Right lobe of liver (tissue), 6 donors: ENCODE measurements around the gene WDR47. TPM values are rescaled to one million over a fixed set of nuclear protein-coding genes. Genes with fewer than 3 reads are reported as not detected.
A peak's percentile ranks its signal among the peaks of the same experiment; 100 is the strongest.

Source experiments
- ATAC-seq, 4 donors: fragments of 200-7000 bp; cut with Tn5 transposase; one replicate each; pipeline ENCODE4 v1.9.1; 2020; ENCODE audit warnings: mild to moderate bottlenecking in 4 of 4, moderate library complexity in 4 of 4
- DNase-seq, 3 donors: peaks; one replicate each; pipeline ENCODE4 v3.0.0-alpha.2; 2020
- H3K27ac ChIP-seq, 3 donors: fragments of 200-600 bp; one replicate each; pipeline ENCODE4 v1.8.0; 2022
- H3K27me3 ChIP-seq, 2 donors: fragments of 200-600 bp; one replicate each; pipeline ENCODE4 v1.8.0; 2022
- H3K36me3 ChIP-seq, 4 donors: fragments of 200-600 bp; sonication (generic) in 1 of 4; one replicate each; pipeline versions ENCODE4 v1.5.1 to v1.8.0; 2017 to 2022; ENCODE audit warnings: control low read depth in 1 of 4
- H3K4me1 ChIP-seq, 4 donors: fragments of 200-600 bp; sonication (generic) in 1 of 4; one replicate each; pipeline versions ENCODE4 v1.5.1 to v1.8.0; 2017 to 2022; ENCODE audit warnings: control low read depth in 1 of 4
- H3K4me3 ChIP-seq, 3 donors: fragments of 200-600 bp; one replicate each; pipeline ENCODE4 v1.8.0; 2022
- H3K9me3 ChIP-seq, 4 donors: fragments of 200-600 bp; sonication (generic) in 1 of 4; one replicate each; pipeline versions ENCODE4 v1.5.1 to v1.8.0; 2017 to 2022; ENCODE audit warnings: control low read depth in 1 of 4
- POLR2A ChIP-seq: fragments of 450-650 bp; IDR thresholded peaks from one replicate; pipeline ENCODE4 v1.6.1; 2017; ENCODE audit warnings: antibody characterized with exemption, mild to moderate bottlenecking
- WGBS: methylation state at CpG from one replicate; pipeline ENCODE4 v1.1.6; 2018; ENCODE audit warnings: low coverage, low lambda C conversion rate; ENCODE audit not compliant: insufficient coverage; ENCODE audit errors: missing lambda C conversion rate; 5-methylcytosine and 5-hydroxymethylcytosine counted together
- intact Hi-C, 2 donors: fragments of 100-400 bp; cut with DNase I; formaldehyde crosslinking; loops; one replicate each; pipeline versions ENCODE4 v1.11.2 to v1.14.1; 2022
- total RNA-seq, 6 experiments: library from RNA; depleted of rRNA in 2 of 6; stranded (reverse); fragments of >200 nt in 2 of 6; fragmentation: NEBNext Ultra II Directional in 3 of 6; extraction: Animal tissue kit (Norgen Biotek cat#: 25700) in 3 of 6; gene quantifications; one replicate each; pipeline versions ENCODE4 v1.1.0 to v1.2.4, GENCODE V29; 2016 to 2023
- TF ChIP-seq, protein P1 (sequence below), 4 donors: fragments of 200-600 bp in 3 of 4; fragments of 450-650 bp in 1 of 4; IDR thresholded peaks; one replicate each; pipeline versions ENCODE4 v1.5.1 to v1.8.0; 2016 to 2022; ENCODE audit warnings: antibody characterized with exemption in 4 of 4, mild to moderate bottlenecking in 2 of 4
- donor health status: DM: no; HTN: yes; CAD: no.
- donor health status: DM: no; HTN: no; CAD: no.
- donor health status: DM: no; HTN: no; CAD: no.
- donor health status: DM: no; HTN: yes; CAD: no.
- donor health status: DM: no; HTN: yes; CAD: no.

The WDR47 gene
- total RNA-seq, 6 experiments from 2014 or later = 2.4 to 4.2 (median 2.6) TPM

DNA sequence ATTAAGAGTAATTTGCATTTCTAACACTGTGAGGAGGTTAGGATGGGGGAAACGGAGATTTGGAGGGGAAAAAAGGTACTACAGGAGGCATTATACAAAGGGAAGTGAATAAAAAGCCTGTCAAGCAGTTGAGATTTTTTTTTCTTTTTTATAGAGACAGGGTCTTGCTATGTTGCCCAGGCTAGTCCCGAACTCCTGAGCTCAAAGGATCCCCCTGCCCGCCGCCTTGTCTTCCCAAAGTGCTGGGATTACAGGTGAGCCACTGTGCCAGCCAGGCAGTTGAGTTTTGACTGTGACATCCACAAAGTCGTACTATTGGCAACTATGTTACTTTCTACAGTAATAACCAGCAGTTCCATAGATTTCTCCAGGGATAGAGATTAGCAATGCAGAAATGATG, 81.2 kb downstream of the WDR47 start:
- TF ChIP-seq, protein P1, sequence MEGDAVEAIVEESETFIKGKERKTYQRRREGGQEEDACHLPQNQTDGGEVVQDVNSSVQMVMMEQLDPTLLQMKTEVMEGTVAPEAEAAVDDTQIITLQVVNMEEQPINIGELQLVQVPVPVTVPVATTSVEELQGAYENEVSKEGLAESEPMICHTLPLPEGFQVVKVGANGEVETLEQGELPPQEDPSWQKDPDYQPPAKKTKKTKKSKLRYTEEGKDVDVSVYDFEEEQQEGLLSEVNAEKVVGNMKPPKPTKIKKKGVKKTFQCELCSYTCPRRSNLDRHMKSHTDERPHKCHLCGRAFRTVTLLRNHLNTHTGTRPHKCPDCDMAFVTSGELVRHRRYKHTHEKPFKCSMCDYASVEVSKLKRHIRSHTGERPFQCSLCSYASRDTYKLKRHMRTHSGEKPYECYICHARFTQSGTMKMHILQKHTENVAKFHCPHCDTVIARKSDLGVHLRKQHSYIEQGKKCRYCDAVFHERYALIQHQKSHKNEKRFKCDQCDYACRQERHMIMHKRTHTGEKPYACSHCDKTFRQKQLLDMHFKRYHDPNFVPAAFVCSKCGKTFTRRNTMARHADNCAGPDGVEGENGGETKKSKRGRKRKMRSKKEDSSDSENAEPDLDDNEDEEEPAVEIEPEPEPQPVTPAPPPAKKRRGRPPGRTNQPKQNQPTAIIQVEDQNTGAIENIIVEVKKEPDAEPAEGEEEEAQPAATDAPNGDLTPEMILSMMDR (IDR thresholded peaks at IDR 0.05) = no peak
- no peak for TF ChIP-seq POLR2A
- H3K27me3 ChIP-seq = no peaks in the 10 kb centered on the region
- H3K36me3 ChIP-seq = no peaks in the 10 kb centered on the region
- no peak for DNase-seq
- 100% methylated on average over 3 of the region's 5 CpGs for WGBS
- ATAC-seq = no peak
- intact Hi-C loops = no loop called here
- H3K9me3 ChIP-seq = no peaks in the 10 kb centered on the region
- H3K4me1 ChIP-seq = peaks cover 0 to 26% (median 5%) of the 10 kb centered on the region in 4 donors
- H3K27ac ChIP-seq = no peak overlapping the region
- no peak overlapping the region for H3K4me3 ChIP-seq

DNA sequence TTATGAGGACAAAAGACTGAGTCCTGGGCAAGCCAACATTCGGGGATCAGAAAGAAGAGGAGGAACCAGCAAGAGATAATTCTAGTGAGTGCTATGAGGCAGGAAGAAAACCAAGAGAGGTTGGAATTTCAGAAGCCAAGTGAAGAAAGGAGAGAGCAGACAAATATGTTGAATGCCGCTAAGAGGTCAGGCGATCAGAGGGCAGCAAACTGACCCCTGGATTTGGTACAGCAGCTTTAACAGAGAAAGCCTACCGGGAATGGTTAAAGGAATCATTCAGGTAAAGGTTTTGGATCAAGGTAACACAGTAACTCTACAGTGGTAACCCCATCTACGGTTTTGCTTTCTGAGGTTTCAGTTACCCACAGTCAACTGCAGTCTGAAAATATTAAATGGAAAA, 84.0 kb downstream of the WDR47 start:
- H3K4me3 ChIP-seq = no peak overlapping the region
- TF ChIP-seq, protein P1 (IDR thresholded peaks at IDR 0.05) = no peak
- no peak for TF ChIP-seq POLR2A
- no peaks in the 10 kb centered on the region for H3K36me3 ChIP-seq
- no peaks in the 10 kb centered on the region for H3K27me3 ChIP-seq
- ATAC-seq (peak; percentile 60 to 77 (median 62)), DNase-seq (no peak)
- peaks cover 0 to 22% (median 5%) of the 10 kb centered on the region in 4 donors for H3K4me1 ChIP-seq
- 34% methylated on average over 5 of the region's 5 CpGs for WGBS
- peak overlapping the region in 1 of 3 donors; percentile 30 for H3K27ac ChIP-seq
- no peaks in the 10 kb centered on the region for H3K9me3 ChIP-seq
- intact Hi-C loops = no loop called here

DNA sequence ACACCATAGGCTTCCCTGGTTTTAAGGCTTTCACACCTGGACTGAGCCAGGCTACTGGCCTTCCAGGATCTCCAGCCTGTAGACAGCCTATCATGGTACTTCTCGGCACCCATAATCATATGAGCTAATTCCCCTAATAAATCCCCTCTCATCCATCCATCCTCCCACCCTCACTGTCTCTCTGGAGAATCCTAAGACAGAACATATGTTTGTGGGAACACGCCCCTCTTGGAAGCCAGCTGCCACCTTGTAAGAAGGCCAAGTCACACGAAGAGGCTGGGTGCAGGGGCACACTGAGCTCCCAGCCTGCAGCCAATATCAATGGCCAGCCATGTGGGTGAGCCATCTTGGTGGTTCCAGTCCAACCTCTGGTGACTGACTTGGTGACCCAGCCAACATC, 86.0 kb downstream of the WDR47 start:
- Histone ChIP-seq H3K36me3 (no peaks in the 10 kb centered on the region), H3K4me3 (no peak overlapping the region), H3K27ac (no peak overlapping the region), H3K27me3 (no peaks in the 10 kb centered on the region), H3K4me1 (peaks cover 0 to 12% (median under 1%) of the 10 kb centered on the region in 4 donors), H3K9me3 (no peaks in the 10 kb centered on the region)
- no peak for DNase-seq
- intact Hi-C loops = no loop called here
- WGBS = 70% methylated on average over 3 of the region's 3 CpGs
- no peak for ATAC-seq
- TF ChIP-seq, protein P1 (IDR thresholded peaks at IDR 0.05) = no peak
- no peak for TF ChIP-seq POLR2A

DNA sequence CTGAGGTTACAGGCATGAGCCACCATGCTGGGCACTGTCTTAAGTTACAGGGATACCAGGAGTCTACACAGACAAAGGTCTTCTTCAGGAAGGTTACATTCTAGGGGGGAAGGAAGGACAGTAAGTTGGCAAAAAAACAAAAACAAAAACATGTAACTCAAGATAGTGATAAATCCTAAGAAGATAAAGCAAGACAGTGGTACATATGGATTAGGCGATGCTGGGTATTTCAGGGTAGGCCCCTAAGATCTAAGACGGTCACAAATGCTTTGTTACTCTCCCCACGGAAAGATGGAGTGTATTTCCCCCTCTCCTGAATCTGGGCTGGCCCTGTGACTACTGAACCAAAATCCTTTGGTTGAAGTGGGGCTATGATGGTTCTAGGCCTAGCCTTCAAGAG, 86.8 kb downstream of the WDR47 start:
- no peaks in the 10 kb centered on the region for H3K27me3 ChIP-seq
- H3K36me3 ChIP-seq = no peaks in the 10 kb centered on the region
- DNase-seq = no peak
- no peak overlapping the region for H3K4me3 ChIP-seq
- 86% methylated on average over 3 of the region's 3 CpGs for WGBS
- H3K27ac ChIP-seq = no peak overlapping the region
- no peaks in the 10 kb centered on the region for H3K9me3 ChIP-seq
- intact Hi-C loops = no loop called here
- TF ChIP-seq, protein P1 (IDR thresholded peaks at IDR 0.05) = no peak
- no peak for TF ChIP-seq POLR2A
- H3K4me1 ChIP-seq = peaks cover 0 to 12% (median 0%) of the 10 kb centered on the region in 4 donors
- ATAC-seq = no peak

DNA sequence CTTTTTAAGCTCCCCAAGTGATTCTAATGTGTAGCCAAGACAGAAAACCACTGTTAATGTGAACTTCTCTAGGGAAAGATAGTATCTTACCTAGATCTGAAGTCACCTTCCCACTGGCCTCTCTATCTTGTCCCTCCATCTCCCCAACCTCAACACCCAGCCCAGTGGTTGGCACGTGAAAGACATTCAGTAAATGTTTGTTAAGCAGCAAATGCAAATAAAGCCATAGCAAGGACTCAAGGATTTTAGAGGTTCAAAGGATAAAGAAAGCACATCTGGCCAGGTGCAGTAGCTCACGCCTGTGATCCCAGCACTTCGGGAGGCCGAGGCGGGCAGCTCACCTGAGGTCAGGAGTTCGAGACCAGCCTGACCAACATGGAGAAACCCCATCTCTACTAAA, 88.5 kb downstream of the WDR47 start:
- H3K27ac ChIP-seq = no peak overlapping the region
- ATAC-seq (no peak), DNase-seq (no peak)
- WGBS = 54% methylated on average over 3 of the region's 6 CpGs
- TF ChIP-seq, protein P1 (IDR thresholded peaks at IDR 0.05) = no peak
- no peak for TF ChIP-seq POLR2A
- intact Hi-C loops = no loop called here
- H3K4me1 ChIP-seq = peaks cover 0 to 9% (median 0%) of the 10 kb centered on the region in 4 donors
- no peaks in the 10 kb centered on the region for H3K36me3 ChIP-seq
- H3K27me3 ChIP-seq = no peaks in the 10 kb centered on the region
- H3K9me3 ChIP-seq = no peaks in the 10 kb centered on the region
- no peak overlapping the region for H3K4me3 ChIP-seq
